ENCODE measurements around the gene LCORL. TPM values are rescaled to one million over a fixed set of nuclear protein-coding genes. Genes with fewer than 3 reads are reported as not detected.
A peak's percentile ranks its signal among the peaks of the same experiment; 100 is the strongest.

Gene LCORL
- total and polyA plus RNA-seq, 9 of the 15 experiments (the other 6 are each of a cell fraction or from before 2014, with no cell fraction given) = 3.1 to 24.5 (median 11.1) TPM

DNA sequence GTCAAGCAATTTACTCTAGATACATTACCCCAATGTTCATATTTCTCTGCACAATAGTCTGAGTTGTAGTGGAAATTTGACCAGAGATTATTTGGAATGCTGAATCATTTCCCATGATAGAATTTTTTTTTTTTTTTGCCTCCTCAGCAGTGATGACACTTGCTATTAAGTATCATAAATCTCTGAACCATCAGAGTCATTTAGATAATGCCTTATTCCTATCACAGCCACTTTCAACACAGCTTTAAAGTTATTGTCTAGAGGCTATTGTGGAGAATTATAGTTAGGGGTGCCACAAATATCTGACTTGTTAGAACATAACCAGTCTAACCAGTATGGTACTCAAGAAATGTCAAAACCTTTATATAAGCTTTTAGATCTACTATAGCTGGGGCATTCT is 79.8 kb downstream of the LCORL start (continued):
- TF ChIP-seq BCLAF1 (IDR thresholded peaks at IDR 0.05; ENCODE audit: borderline replicate concordance in 1 of 2, control insufficient read depth in 1 of 2, low read depth in 2 of 2, low read length in 1 of 2) = no peak
- TF ChIP-seq, protein P1, sequence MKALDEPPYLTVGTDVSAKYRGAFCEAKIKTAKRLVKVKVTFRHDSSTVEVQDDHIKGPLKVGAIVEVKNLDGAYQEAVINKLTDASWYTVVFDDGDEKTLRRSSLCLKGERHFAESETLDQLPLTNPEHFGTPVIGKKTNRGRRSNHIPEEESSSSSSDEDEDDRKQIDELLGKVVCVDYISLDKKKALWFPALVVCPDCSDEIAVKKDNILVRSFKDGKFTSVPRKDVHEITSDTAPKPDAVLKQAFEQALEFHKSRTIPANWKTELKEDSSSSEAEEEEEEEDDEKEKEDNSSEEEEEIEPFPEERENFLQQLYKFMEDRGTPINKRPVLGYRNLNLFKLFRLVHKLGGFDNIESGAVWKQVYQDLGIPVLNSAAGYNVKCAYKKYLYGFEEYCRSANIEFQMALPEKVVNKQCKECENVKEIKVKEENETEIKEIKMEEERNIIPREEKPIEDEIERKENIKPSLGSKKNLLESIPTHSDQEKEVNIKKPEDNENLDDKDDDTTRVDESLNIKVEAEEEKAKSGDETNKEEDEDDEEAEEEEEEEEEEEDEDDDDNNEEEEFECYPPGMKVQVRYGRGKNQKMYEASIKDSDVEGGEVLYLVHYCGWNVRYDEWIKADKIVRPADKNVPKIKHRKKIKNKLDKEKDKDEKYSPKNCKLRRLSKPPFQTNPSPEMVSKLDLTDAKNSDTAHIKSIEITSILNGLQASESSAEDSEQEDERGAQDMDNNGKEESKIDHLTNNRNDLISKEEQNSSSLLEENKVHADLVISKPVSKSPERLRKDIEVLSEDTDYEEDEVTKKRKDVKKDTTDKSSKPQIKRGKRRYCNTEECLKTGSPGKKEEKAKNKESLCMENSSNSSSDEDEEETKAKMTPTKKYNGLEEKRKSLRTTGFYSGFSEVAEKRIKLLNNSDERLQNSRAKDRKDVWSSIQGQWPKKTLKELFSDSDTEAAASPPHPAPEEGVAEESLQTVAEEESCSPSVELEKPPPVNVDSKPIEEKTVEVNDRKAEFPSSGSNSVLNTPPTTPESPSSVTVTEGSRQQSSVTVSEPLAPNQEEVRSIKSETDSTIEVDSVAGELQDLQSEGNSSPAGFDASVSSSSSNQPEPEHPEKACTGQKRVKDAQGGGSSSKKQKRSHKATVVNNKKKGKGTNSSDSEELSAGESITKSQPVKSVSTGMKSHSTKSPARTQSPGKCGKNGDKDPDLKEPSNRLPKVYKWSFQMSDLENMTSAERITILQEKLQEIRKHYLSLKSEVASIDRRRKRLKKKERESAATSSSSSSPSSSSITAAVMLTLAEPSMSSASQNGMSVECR (CRISPR knock-in tag; IDR thresholded peaks at IDR 0.05) = no peak
- no peak for TF ChIP-seq STAT5B (CRISPR knock-in tag; IDR thresholded peaks at IDR 0.05)
- peak; percentile 48; the same call in 1 of the 2 replicates for TF ChIP-seq MAFG (tag; conservative IDR thresholded peaks at IDR 0.05)
- TF ChIP-seq POLR2H (tag; IDR thresholded peaks at IDR 0.05; ENCODE audit: low read depth) = no peak
- no peak for TF ChIP-seq MCM2 (IDR thresholded peaks at IDR 0.05; ENCODE audit: low read depth)
- TF ChIP-seq TAF9B (IDR thresholded peaks at IDR 0.05; ENCODE audit: partially characterized antibody) = no peak
- no peak for TF ChIP-seq KDM2B (CRISPR knock-in tag; IDR thresholded peaks at IDR 0.05)

All from K562 (cell line).